ENCODE results near the gene ELFN2.
"Not testable (repeated sequence)": the region's sequence is repeated elsewhere in the genome, so short reads cannot be mapped to it uniquely, and the experiment has no call there.

The ELFN2 gene

DNA sequence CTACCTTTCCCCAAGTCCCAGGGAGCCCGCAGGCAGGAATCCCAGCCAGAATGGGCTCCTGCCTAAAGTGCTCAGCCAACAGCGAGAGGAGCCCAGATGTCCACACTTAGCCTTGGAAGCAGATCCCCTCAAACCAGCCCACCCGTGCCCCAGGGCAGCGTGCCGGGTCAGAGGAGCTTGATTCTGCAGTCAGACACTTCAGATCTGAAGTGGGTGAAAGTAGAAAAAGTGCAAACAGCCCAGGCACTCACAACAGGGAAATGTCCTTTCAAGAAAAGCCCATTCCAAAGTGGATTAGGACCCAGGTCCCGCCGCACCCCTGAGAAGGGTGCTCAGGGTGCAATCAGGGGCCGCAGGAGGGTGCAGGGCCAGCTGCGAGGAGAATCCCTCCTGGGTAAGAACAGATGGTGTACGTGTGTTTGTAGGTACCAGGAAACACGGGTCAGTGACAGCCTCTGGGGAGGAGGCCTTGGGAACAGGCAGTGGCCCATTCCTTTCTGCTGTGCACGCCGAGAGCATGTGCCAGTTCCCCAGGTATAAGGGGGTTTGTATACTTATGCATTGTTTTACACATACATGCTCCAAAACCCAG is 17.7 kb downstream of the ELFN2 start:
- in situ Hi-C loops (cut with HindIII; ENCODE audit: low pct_unique_long_range_greater_than_20kb, low sequenced_read_pairs): no loop called here
- no peak for TF ChIP-seq JUND (IDR thresholded peaks at IDR 0.05; ENCODE audit: low read depth)
- DNase-seq (ENCODE audit: low read depth in 1 of 2, low spot score in 1 of 2): no peak

DNA sequence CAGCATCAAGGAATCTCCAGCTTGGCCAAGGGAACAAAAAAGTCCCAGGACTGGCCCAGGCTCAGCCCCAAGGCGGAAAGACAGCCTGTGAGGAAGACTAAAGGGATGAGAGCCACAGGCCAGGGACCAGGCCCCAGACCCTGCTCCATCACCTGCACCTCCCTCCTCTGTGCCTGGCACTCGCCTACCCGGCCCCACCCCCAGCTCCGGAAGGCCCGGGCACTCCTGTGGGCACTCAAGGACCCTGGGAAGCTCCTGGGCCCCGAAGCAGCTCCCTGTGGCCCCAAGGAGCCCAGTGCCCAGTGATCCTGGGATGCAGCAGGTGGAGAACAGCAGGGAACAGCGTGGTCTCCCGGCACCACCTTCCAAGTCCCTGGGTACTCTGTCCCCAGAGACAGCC is 18.2 kb downstream of the ELFN2 start:
- no peak for TF ChIP-seq JUND (IDR thresholded peaks at IDR 0.05; ENCODE audit: low read depth)
- in situ Hi-C loops (cut with HindIII; ENCODE audit: low pct_unique_long_range_greater_than_20kb, low sequenced_read_pairs): no loop called here
- DNase-seq (ENCODE audit: low read depth in 1 of 2, low spot score in 1 of 2): no peak

DNA sequence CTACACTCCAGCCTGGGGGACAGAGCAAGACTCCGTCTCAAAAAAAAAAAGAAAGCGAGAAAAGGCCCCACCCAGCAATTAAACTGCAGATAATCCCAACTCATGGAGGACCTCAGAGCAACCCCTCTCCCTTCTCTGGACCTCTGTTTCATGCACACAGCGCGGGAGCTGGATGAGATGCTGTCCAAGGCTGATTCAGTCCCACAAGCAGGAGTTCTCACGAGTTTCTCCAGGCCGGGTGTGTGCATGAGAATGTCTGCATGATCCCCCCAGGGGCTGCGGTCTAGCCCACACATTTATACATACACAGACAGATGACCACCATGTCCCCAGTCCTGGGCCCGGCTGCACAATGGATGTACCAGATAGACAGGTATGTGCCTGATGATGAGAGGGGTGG is 19.4 kb downstream of the ELFN2 start:
- DNase-seq (ENCODE audit: low read depth in 1 of 2, low spot score in 1 of 2): no peak
- in situ Hi-C loops (cut with HindIII; ENCODE audit: low pct_unique_long_range_greater_than_20kb, low sequenced_read_pairs): no loop called here
- TF ChIP-seq JUND (IDR thresholded peaks at IDR 0.05; ENCODE audit: low read depth): no peak

DNA sequence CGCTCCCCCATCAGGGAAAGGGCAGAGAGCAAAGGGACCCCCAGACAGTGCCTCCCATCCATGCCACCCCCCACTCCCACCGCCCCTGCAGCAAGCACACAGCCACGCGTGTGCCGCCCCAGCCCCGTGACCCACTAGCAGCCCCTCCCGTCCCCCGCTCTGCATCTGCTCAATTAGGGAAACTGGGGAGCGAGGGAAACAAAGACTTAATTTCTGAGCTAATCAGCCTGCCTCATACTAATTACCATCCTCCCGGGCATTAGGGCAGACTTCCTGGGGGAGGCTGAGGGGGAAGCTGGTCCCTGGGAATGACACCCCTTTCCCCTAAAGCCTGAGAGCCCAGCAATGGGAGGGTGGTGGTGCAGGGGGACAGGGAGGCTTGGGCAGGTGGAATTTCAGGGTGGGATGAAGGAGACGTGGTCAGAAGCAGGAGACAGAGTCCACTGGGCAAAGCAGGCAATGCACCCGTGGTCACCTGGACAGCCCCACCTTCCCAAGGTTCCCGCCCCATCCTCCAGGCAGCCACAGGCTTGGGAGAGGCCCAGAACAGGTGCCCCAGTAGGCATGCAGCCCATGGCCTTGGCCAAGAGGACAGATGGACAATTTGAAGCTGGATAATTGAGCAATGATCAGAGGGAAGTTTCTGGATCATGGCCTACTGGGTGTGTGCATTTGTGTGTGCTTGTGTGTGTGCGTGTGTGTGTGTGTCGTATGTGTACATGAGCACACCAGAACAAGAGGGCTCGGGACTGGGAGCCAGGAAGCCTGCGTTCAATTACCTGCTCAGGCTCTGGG is 20.6 kb downstream of the ELFN2 start:
- no peak for DNase-seq (ENCODE audit: low read depth in 1 of 2, low spot score in 1 of 2)
- in situ Hi-C loops (cut with HindIII; ENCODE audit: low pct_unique_long_range_greater_than_20kb, low sequenced_read_pairs): no loop called here
- no peak for TF ChIP-seq JUND (IDR thresholded peaks at IDR 0.05; ENCODE audit: low read depth)

DNA sequence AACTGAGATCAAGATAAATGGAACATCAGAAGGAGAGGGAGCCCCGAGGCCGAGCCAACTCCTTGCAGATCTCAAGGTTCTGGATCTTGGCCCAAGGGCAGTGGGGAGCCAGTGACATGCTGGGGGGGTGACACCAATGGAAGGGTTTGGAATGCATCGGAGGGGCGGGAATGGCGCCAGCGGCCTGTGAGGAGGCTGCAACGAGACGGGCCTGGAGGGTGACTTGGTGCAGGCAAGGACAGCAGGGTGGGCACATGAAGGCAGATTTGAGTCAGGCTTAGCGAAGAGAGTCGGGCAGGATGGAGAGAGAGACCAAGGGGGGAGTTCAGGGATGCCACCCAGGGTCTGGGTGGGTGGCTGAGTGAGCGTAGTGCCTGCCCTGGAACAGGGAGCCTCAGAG is 23.2 kb downstream of the ELFN2 start:
- in situ Hi-C loops (cut with HindIII; ENCODE audit: low pct_unique_long_range_greater_than_20kb, low sequenced_read_pairs): no loop called here
- no peak for DNase-seq (ENCODE audit: low read depth in 1 of 2, low spot score in 1 of 2)
- no peak for TF ChIP-seq JUND (IDR thresholded peaks at IDR 0.05; ENCODE audit: low read depth)

DNA sequence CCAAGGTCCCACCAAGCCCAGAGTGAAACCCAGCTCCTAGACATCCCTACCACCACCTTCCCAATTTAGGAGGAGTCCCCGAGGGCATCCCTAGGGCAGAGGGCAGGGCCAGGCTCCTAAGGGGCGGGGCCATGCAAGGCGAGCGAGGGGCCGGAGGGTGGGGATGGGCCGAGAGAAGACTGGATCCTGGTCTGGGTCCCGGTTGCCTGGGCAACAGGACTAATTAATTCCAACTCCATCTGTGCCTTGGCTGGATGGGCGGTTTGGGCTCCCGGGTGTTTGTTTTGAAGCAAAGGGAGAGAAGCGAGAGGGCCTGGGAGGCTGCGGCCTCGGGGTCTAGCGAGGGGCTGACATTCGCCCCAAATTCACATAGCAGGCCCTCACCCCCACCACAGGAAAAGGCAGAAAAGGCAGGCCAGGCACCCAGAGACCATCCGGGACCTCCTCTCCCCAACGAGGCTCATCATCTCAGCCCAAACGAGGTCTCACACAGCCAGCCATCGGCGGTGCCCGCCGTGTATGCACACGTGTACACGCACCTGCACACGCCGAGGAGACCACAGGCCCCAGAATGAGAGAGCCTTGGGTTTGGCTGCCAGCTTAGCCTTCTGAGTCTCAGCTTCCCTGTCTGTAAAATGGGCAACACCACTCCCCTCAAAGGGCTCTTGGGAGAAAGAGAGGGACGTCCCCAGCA is 23.9 kb downstream of the ELFN2 start:
- TF ChIP-seq JUND (IDR thresholded peaks at IDR 0.05; ENCODE audit: low read depth): no peak
- in situ Hi-C loops (cut with HindIII; ENCODE audit: low pct_unique_long_range_greater_than_20kb, low sequenced_read_pairs): no loop called here
- DNase-seq (ENCODE audit: low read depth in 1 of 2, low spot score in 1 of 2): no peak

DNA sequence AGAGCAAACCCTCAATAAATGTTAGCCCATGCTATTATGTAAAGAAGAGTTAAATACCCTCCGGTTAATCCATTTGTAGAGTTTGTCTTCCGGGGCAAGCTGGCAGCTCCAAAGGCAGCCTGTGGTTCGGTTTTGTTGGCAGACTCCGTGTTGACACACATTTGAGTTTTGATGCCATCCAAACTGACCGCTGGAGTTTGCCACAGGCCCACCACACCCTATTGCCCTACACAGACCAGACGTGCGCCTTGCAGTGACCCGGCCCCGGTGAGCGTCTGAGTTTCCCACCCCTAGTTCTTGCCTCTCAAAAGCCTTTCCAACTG is 25.1 kb downstream of the ELFN2 start:
- peak; percentile 31 to 54 for DNase-seq (ENCODE audit: low read depth in 1 of 2, low spot score in 1 of 2)
- in situ Hi-C loops (cut with HindIII; ENCODE audit: low pct_unique_long_range_greater_than_20kb, low sequenced_read_pairs): no loop called here
- TF ChIP-seq JUND (IDR thresholded peaks at IDR 0.05; ENCODE audit: low read depth): no peak

DNA sequence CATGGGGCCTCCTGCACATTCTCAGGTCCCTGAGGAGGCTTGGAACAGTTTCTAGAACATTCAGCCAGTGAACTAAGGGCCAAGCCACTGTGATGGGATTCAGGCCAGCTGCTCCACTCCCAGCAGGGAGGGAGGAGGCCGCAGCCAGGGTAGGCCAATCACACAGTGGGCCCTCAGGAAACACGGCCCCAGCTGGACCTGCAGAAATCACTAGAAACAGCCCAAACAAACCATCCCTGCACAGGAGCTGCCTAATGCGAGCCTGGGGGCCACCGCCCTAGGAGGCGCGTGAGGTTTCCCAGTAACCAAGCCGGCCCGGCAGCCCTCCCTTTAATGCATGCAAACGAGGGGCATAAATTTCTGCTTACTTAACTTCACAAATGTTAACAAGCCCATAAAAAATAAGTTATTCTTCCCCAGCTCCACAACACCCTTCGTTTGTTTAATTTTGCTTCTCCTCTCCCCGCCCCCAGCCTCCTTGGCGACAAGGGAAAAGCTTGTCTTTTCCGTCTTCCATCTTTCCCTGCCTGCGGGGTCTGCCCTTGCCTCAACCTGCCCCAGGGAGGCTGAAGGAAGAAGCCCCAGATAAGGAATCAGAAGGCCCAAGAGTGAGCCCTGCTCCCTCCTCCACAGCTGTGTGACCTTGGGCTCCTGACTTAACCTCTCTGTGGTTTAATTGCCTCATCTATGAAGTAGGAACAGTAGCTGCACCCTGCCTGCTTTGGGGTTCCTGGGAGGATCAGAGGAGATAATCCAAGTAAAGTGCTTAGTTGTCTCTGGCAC is 25.7 kb downstream of the ELFN2 start:
- no peak for DNase-seq (ENCODE audit: low read depth in 1 of 2, low spot score in 1 of 2)
- in situ Hi-C loops (cut with HindIII; ENCODE audit: low pct_unique_long_range_greater_than_20kb, low sequenced_read_pairs): no loop called here
- no peak for TF ChIP-seq JUND (IDR thresholded peaks at IDR 0.05; ENCODE audit: low read depth)

GRCh38 chr22:37400719-37401118 is 26.6 kb downstream of the ELFN2 start:
- peak in 1 of 2 experiments; percentile 9 for DNase-seq (ENCODE audit: low read depth in 1 of 2, low spot score in 1 of 2)
- no peak for TF ChIP-seq JUND (IDR thresholded peaks at IDR 0.05; ENCODE audit: low read depth)
- in situ Hi-C loops (cut with HindIII; ENCODE audit: low pct_unique_long_range_greater_than_20kb, low sequenced_read_pairs): no loop called here

- in situ Hi-C loops (cut with HindIII; ENCODE audit: low pct_unique_long_range_greater_than_20kb, low sequenced_read_pairs); DNase-seq (ENCODE audit: low read depth in 1 of 2, low spot score in 1 of 2): not testable (repeated sequence)
Measured at GRCh38 chr22:37399457-37399856, 27.8 kb downstream of the ELFN2 start.

GRCh38 chr22:37397226-37397625 is 30.1 kb downstream of the ELFN2 start:
- in situ Hi-C loops (cut with HindIII; ENCODE audit: low pct_unique_long_range_greater_than_20kb, low sequenced_read_pairs): no loop called here
- no peak for TF ChIP-seq JUND (IDR thresholded peaks at IDR 0.05; ENCODE audit: low read depth)
- no peak for DNase-seq (ENCODE audit: low read depth in 1 of 2, low spot score in 1 of 2)

- no peak for DNase-seq (ENCODE audit: low read depth in 1 of 2, low spot score in 1 of 2)
- in situ Hi-C loops (cut with HindIII; ENCODE audit: low pct_unique_long_range_greater_than_20kb, low sequenced_read_pairs): no loop called here
- no peak for TF ChIP-seq JUND (IDR thresholded peaks at IDR 0.05; ENCODE audit: low read depth)
Measured at GRCh38 chr22:37396488-37397084, 30.7 kb downstream of the ELFN2 start.

Measured in T47D (cell line).